Fibroblast of mammary gland (primary cell): Measurements from ENCODE around the gene DDX1.

Source experiments
- DNase-seq: peaks from one replicate; pipeline ENCODE4 v3.0.0-alpha.2; 2010; ENCODE audit warnings: low read depth
- H3K4me3 ChIP-seq: 2 replicates; pipeline ENCODE4 v1.5.1; 2011; ENCODE audit warnings: low read depth, mild to moderate bottlenecking, low read length, moderate library complexity; ENCODE audit not compliant: control insufficient read depth
- TF ChIP-seq, protein P1 (sequence below): conservative IDR thresholded peaks from 2 replicates; pipeline ENCODE4 v1.5.1; 2011; ENCODE audit warnings: low read depth, low read length, inconsistent platforms; ENCODE audit not compliant: control insufficient read depth, insufficient read depth

DDX1 gene

DNA sequence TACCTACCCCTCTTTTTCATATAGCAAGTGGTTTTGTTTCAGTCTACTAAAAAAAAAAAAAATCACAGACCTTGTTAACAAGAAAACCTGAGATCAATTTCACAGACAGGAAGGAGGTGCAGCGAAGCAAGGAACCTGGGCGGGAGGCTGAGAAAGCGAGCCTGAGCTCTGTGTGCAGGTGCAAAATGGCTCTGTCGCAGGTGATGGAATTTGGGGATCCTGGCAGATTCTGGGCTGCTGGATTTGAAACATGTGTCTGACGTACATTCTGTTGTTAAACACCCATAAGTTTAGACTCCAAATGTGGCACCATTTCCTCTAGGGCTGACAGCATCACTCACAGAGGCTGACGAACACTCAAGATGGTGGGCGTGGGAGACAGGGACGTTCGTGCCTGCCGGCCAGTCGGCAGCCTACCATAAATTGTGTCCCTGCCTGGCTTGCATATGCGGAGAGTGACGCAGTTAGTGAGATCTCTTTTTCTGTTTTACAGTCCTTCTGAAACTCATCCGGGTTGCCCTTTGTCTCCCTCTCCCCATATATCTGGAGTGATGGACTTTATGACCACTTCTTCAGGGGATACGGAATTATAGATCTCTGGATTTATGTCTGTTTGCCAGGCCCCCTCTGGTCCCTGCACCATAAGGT, 8.8 kb upstream of the DDX1 start:
- H3K4me3 ChIP-seq, result no peak overlapping the region
- DNase-seq, result peak; percentile 22
- TF ChIP-seq, protein P1, sequence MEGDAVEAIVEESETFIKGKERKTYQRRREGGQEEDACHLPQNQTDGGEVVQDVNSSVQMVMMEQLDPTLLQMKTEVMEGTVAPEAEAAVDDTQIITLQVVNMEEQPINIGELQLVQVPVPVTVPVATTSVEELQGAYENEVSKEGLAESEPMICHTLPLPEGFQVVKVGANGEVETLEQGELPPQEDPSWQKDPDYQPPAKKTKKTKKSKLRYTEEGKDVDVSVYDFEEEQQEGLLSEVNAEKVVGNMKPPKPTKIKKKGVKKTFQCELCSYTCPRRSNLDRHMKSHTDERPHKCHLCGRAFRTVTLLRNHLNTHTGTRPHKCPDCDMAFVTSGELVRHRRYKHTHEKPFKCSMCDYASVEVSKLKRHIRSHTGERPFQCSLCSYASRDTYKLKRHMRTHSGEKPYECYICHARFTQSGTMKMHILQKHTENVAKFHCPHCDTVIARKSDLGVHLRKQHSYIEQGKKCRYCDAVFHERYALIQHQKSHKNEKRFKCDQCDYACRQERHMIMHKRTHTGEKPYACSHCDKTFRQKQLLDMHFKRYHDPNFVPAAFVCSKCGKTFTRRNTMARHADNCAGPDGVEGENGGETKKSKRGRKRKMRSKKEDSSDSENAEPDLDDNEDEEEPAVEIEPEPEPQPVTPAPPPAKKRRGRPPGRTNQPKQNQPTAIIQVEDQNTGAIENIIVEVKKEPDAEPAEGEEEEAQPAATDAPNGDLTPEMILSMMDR, result no peak

GRCh38 chr2:15583826-15584225, 7.8 kb upstream of the DDX1 start:
- TF ChIP-seq, protein P1, result no peak
- H3K4me3 ChIP-seq, result no peak overlapping the region
- no peak for DNase-seq

DNA sequence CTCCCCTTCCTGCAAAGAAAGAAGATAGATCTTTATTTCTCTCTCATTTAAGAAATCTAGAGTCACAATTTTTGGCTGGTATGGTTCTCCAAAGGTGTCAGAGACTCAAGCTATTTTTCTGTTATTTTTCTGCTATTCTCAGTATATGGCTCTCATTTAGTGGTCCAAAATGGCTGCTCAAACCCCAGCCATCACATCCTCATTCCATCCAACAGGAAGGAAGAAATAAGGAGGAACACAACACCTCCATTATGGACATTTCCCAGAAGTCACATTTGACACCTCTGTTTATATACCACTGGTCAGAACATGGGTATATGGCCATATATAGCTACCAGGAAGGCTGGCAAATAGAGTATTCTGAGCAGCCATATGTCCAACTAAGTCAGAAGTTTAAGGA, 7.4 kb upstream of the DDX1 start:
- no peak overlapping the region for H3K4me3 ChIP-seq
- DNase-seq, result no peak
- TF ChIP-seq, protein P1, result no peak

DNA sequence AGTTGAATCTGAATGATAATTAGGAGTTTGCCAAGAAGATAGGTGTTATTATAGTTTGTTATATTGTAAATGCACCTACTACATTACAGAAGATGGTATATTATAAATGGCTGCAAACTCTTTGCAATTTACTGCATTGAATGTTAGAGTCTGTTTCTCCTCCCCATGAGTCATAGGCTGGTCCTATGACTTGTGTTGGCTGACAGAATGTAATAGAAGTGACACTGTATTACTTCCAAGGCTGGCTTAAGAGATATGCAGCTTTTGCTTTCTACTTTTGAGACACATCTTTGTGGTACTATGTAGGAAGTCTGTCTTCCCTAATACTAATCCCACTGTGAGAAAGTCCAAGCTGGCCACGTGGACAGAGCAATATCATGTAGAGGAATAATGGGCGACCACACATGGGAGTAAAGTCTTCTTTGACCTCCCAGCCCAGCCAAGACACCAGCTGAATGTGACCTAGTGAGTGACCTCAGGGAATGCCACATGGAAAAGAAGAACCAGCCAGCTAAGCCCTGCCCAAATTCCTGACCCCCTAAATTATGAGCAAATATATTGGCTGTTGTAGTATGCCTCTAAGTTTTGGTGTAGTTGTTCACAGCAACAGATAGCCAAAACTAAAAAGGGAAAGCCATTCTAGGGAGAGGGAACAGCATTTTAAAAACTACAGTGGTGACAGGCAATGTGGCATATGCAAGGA, 6.8 kb upstream of the DDX1 start:
- DNase-seq, result peak; percentile 43
- H3K4me3 ChIP-seq, result no peak overlapping the region
- TF ChIP-seq, protein P1, result no peak

- TF ChIP-seq, protein P1, result peak; percentile 66
- H3K4me3 ChIP-seq, result no peak overlapping the region
- DNase-seq, result peak; percentile 69
Observed at GRCh38 chr2:15588329-15588919, 3.2 kb upstream of the DDX1 start.

DNA sequence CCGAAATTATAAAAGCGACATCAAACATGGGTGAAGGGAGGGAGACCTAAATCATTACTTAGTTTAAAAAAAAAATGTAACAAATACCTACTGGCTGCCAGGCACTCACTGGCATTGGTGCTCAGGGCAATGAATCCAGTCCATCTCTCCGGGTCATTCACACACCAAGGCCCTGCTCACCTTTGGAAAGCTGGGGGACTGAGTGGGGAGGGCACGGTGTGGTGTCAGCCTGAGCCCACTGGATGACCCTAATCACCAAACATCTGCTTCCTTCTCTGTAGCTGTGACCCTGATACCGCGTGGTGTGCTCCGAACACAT, 336 bp upstream of the DDX1 start:
- peak overlapping the region; percentile 72 for H3K4me3 ChIP-seq
- TF ChIP-seq, protein P1, result no peak
- DNase-seq, result no peak
